K562 (cell line): ENCODE data around the gene USP48. TPM values are rescaled to one million over a fixed set of nuclear protein-coding genes. Genes with fewer than 3 reads are reported as not detected.
A peak's percentile ranks its signal among the peaks of the same experiment; 100 is the strongest.

Experiments
- BRCA1 ChIP-seq, 2 experiments: fragments of 450-650 bp in 1 of 2; sonication (generic) in 1 of 2; formaldehyde crosslinking in 1 of 2; IDR thresholded peaks; 2 replicates each; pipeline versions ENCODE4 v1.5.0 to v1.6.1; 2017 to 2020; ENCODE audit warnings: mild to moderate bottlenecking in 1 of 2, missing genetic modification reagents in 1 of 2
- CBX3 ChIP-seq, 2 experiments: IDR thresholded peaks; 1 replicate in 1 of 2; 2 replicates in 1 of 2; pipeline ENCODE4 v1.6.1; 2012; ENCODE audit warnings: inconsistent platforms in 2 of 2, low read length in 2 of 2, borderline replicate concordance in 1 of 2, control low read depth in 1 of 2
- HSF4 ChIP-seq: fragments of 250-450 bp; sonication (Bioruptor Pico); IDR thresholded peaks from 2 replicates; pipeline ENCODE4 v2.1.2; 2022; ENCODE audit warnings: mild to moderate bottlenecking, moderate library complexity, borderline replicate concordance
- JUND ChIP-seq, 2 experiments: IDR thresholded peaks; 2 replicates in 1 of 2; 3 replicates in 1 of 2; pipeline ENCODE4 v1.6.1; 2011; ENCODE audit warnings: borderline replicate concordance in 2 of 2, low read depth in 2 of 2, low read length in 2 of 2, improper control_type of control experiment in 1 of 2, missing biosample characterization in 1 of 2, missing genetic modification characterization in 1 of 2, missing genetic modification reagents in 1 of 2
- KLF1 ChIP-seq: fragments of 450-650 bp; IDR thresholded peaks from 2 replicates; pipeline ENCODE4 v1.6.1; 2016; ENCODE audit warnings: missing genetic modification characterization, missing compliant biosample characterization
- NRF1 ChIP-seq, 2 experiments: fragments of 450-650 bp; IDR thresholded peaks in 1 of 2; conservative IDR thresholded peaks in 1 of 2; 2 replicates each; pipeline ENCODE4 v1.6.1; 2014; ENCODE audit warnings: mild to moderate bottlenecking in 2 of 2
- PHTF2 ChIP-seq: fragments of 250-450 bp; sonication (Bioruptor Pico); IDR thresholded peaks from 2 replicates; pipeline ENCODE4 v1.5.0; 2021; ENCODE audit warnings: mild to moderate bottlenecking
- PML ChIP-seq: IDR thresholded peaks from 2 replicates; pipeline ENCODE4 v1.6.1; 2012; ENCODE audit warnings: low read length, inconsistent platforms
- RBM15 ChIP-seq: fragments of 200-400 bp; formaldehyde crosslinking; IDR thresholded peaks from 2 replicates; pipeline ENCODE4 v1.6.1; 2018; ENCODE audit warnings: mild to moderate bottlenecking, low read length, moderate library complexity; ENCODE audit not compliant: insufficient read depth
- TAL1 ChIP-seq: fragments of 450-650 bp; IDR thresholded peaks from 2 replicates; pipeline ENCODE4 v1.6.1; 2016; ENCODE audit warnings: mild to moderate bottlenecking
- ZNF143 ChIP-seq: sonication (generic); formaldehyde crosslinking; IDR thresholded peaks from 2 replicates; pipeline ENCODE4 v1.9.0; 2022; ENCODE audit warnings: mild to moderate bottlenecking, missing genetic modification reagents
- ZNF431 ChIP-seq: sonication (generic); formaldehyde crosslinking; IDR thresholded peaks from 2 replicates; pipeline ENCODE4 v1.8.0; 2022; ENCODE audit warnings: mild to moderate bottlenecking, missing genetic modification reagents
- ZNF830 ChIP-seq: fragments of 250-450 bp; sonication (Bioruptor Pico); IDR thresholded peaks from 2 replicates; pipeline ENCODE4 v1.5.0; 2021; ENCODE audit warnings: mild to moderate bottlenecking
- polyA plus RNA-seq, 8 experiments: library from polyadenylated mRNA; depleted of rRNA in 4 of 8; stranded (reverse) in 5 of 8; unstranded in 3 of 8; fragments of >200 nt; fragmentation: Nextera tagmentation in 2 of 8; fragmentation: Illumina TruSeq in 1 of 8; extraction: Ambion mirVana in 2 of 8; extraction: Trizol in 1 of 8; gene quantifications; 2 replicates each; pipeline versions ENCODE4 v1.2.1 to v1.2.3, GENCODE V29; 2011 to 2014; ENCODE audit warnings: inconsistent platforms in 1 of 8, missing spikeins in 1 of 8
- total RNA-seq, 7 experiments: library from RNA; depleted of rRNA in 6 of 7; stranded (reverse); fragments of >200 nt in 6 of 7; fragmentation: Illumina TruSeq in 2 of 7; extraction: Trizol in 2 of 7; gene quantifications; 2 replicates each; pipeline versions ENCODE4 v1.2.1 to v1.2.3, GENCODE V29; 2011 to 2021; ENCODE audit warnings: low replicate concordance in 1 of 7
- TF ChIP-seq, protein P1 (sequence below): sonication (generic); formaldehyde crosslinking; IDR thresholded peaks from 2 replicates; pipeline ENCODE4 v1.8.1; 2023; ENCODE audit warnings: mild to moderate bottlenecking, missing genetic modification reagents
- TF ChIP-seq, protein P2 (sequence below): sonication (generic); formaldehyde crosslinking; IDR thresholded peaks from 2 replicates; pipeline ENCODE4 v1.8.1; 2023; ENCODE audit warnings: mild to moderate bottlenecking, missing genetic modification reagents, moderate library complexity
- TF ChIP-seq, protein P3 (sequence below): sonication (generic); formaldehyde crosslinking; IDR thresholded peaks from 2 replicates; pipeline ENCODE4 v1.8.0; 2023; ENCODE audit warnings: mild to moderate bottlenecking, missing genetic modification reagents
- TF ChIP-seq, protein P4 (sequence below): fragments of 250-450 bp; sonication (Bioruptor Pico); IDR thresholded peaks from 2 replicates; pipeline ENCODE4 v1.8.0; 2022; ENCODE audit warnings: inconsistent platforms

Gene USP48
- total and polyA plus RNA-seq, 9 of the 15 experiments (the other 6 are each of a cell fraction or from before 2014, with no cell fraction given) = 23.3 to 123 (median 106) TPM

DNA sequence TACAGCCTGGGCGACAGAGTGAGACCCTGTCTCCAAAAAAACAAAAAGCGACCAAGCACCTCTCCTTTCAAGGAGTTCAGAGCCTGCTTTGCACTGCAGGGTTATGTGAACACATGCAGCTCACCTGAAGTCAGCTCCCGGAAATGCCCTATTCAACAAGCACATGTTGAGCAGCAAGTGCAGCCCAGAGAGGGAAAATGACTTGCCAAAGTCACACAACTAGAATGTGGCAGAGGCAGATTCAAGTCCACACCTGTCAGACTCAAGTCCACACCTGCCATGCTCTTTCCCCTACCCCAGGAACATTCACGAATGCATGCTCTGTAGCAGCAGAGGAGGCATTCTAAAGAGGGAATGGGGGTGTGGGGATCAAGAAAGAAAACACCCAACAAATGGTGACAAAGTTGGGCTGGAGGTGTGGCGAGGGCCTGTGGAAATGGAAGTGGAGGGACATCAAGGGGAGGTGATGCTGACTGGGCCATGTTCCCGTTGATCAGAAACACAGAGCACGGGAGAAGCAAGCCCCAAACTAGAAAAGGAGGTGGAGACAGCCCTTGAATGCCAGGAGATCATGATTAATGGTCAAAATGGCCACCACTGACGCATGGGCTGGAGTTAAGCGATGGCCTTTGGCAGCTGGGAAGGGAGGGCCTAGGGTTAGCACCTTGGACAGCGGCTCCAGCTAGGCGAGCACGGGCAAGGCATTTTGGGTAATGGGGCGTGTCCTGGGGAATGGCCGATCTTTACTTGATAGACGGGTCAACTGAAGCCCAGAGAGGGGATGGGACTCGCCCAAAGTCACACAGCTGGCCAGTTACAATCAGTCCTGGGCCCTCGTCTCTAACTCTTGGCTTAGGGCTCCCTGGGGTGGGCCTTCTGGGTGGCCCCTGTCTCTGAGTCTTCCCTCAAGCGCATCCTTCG is 135.3 kb downstream of the USP48 start (continued):
- TF ChIP-seq, protein P1, sequence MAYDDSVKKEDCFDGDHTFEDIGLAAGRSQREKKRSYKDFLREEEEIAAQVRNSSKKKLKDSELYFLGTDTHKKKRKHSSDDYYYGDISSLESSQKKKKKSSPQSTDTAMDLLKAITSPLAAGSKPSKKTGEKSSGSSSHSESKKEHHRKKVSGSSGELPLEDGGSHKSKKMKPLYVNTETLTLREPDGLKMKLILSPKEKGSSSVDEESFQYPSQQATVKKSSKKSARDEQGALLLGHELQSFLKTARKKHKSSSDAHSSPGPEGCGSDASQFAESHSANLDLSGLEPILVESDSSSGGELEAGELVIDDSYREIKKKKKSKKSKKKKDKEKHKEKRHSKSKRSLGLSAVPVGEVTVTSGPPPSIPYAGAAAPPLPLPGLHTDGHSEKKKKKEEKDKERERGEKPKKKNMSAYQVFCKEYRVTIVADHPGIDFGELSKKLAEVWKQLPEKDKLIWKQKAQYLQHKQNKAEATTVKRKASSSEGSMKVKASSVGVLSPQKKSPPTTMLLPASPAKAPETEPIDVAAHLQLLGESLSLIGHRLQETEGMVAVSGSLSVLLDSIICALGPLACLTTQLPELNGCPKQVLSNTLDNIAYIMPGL (CRISPR knock-in tag) = peak; percentile 95
- TF ChIP-seq TAL1 = peak; percentile 24
- peak; percentile 72 to 80 for TF ChIP-seq NRF1 (conservative IDR thresholded peaks at IDR 0.05 in 1 of 2, IDR thresholded peaks at IDR 0.05 in 1 of 2)
- TF ChIP-seq KLF1 = peak; percentile 13; the same call in 1 of the 2 replicates
- TF ChIP-seq ZNF830 (CRISPR knock-in tag) = no peak
- TF ChIP-seq JUND (IDR thresholded peaks at IDR 0.05; ENCODE audit: borderline replicate concordance, low read depth, low read length) = peak; percentile 84
- TF ChIP-seq JUND (tag; IDR thresholded peaks at IDR 0.05; ENCODE audit: borderline replicate concordance, low read depth, low read length) = peak; percentile 81; the same call in 2 of the 3 replicates
- TF ChIP-seq CBX3 (IDR thresholded peaks at IDR 0.05; ENCODE audit: borderline replicate concordance in 1 of 2, low read length in 2 of 2) = peak in 1 of 2 experiments; percentile 95; a peak in 2 of 3 replicates
- TF ChIP-seq PML = peak; percentile 61; the same call in 1 of the 2 replicates
- TF ChIP-seq, protein P2, sequence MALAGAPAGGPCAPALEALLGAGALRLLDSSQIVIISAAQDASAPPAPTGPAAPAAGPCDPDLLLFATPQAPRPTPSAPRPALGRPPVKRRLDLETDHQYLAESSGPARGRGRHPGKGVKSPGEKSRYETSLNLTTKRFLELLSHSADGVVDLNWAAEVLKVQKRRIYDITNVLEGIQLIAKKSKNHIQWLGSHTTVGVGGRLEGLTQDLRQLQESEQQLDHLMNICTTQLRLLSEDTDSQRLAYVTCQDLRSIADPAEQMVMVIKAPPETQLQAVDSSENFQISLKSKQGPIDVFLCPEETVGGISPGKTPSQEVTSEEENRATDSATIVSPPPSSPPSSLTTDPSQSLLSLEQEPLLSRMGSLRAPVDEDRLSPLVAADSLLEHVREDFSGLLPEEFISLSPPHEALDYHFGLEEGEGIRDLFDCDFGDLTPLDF (CRISPR knock-in tag) = peak; percentile 97
- TF ChIP-seq HSF4 (CRISPR knock-in tag) = no peak
- TF ChIP-seq, protein P3, sequence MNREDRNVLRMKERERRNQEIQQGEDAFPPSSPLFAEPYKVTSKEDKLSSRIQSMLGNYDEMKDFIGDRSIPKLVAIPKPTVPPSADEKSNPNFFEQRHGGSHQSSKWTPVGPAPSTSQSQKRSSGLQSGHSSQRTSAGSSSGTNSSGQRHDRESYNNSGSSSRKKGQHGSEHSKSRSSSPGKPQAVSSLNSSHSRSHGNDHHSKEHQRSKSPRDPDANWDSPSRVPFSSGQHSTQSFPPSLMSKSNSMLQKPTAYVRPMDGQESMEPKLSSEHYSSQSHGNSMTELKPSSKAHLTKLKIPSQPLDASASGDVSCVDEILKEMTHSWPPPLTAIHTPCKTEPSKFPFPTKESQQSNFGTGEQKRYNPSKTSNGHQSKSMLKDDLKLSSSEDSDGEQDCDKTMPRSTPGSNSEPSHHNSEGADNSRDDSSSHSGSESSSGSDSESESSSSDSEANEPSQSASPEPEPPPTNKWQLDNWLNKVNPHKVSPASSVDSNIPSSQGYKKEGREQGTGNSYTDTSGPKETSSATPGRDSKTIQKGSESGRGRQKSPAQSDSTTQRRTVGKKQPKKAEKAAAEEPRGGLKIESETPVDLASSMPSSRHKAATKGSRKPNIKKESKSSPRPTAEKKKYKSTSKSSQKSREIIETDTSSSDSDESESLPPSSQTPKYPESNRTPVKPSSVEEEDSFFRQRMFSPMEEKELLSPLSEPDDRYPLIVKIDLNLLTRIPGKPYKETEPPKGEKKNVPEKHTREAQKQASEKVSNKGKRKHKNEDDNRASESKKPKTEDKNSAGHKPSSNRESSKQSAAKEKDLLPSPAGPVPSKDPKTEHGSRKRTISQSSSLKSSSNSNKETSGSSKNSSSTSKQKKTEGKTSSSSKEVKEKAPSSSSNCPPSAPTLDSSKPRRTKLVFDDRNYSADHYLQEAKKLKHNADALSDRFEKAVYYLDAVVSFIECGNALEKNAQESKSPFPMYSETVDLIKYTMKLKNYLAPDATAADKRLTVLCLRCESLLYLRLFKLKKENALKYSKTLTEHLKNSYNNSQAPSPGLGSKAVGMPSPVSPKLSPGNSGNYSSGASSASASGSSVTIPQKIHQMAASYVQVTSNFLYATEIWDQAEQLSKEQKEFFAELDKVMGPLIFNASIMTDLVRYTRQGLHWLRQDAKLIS (CRISPR knock-in tag) = peak; percentile 98; the same call in 1 of the 2 replicates
- peak; percentile 84; the same call in 1 of the 2 replicates for TF ChIP-seq ZNF431 (CRISPR knock-in tag)
- peak; percentile 93 for TF ChIP-seq ZNF143 (CRISPR knock-in tag)
- TF ChIP-seq RBM15 = no peak
- TF ChIP-seq PHTF2 (CRISPR knock-in tag) = no peak
- TF ChIP-seq, protein P4, sequence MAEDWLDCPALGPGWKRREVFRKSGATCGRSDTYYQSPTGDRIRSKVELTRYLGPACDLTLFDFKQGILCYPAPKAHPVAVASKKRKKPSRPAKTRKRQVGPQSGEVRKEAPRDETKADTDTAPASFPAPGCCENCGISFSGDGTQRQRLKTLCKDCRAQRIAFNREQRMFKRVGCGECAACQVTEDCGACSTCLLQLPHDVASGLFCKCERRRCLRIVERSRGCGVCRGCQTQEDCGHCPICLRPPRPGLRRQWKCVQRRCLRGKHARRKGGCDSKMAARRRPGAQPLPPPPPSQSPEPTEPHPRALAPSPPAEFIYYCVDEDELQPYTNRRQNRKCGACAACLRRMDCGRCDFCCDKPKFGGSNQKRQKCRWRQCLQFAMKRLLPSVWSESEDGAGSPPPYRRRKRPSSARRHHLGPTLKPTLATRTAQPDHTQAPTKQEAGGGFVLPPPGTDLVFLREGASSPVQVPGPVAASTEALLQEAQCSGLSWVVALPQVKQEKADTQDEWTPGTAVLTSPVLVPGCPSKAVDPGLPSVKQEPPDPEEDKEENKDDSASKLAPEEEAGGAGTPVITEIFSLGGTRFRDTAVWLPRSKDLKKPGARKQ (CRISPR knock-in tag) = no peak
- TF ChIP-seq BRCA1 (IDR thresholded peaks at IDR 0.05) = no peak
- peak; percentile 82; the same call in 1 of the 2 replicates for TF ChIP-seq BRCA1 (CRISPR knock-in tag; IDR thresholded peaks at IDR 0.05)
